ENCODE measurements around the gene EIF4E. TPM values are rescaled to one million over a fixed set of nuclear protein-coding genes. Genes with fewer than 3 reads are reported as not detected.
"Not testable (repeated sequence)": the region's sequence is repeated elsewhere in the genome, so short reads cannot be mapped to it uniquely, and the experiment has no call there.

Gene EIF4E
- total RNA-seq, 1 experiment from 2014 or later = 110 TPM

DNA sequence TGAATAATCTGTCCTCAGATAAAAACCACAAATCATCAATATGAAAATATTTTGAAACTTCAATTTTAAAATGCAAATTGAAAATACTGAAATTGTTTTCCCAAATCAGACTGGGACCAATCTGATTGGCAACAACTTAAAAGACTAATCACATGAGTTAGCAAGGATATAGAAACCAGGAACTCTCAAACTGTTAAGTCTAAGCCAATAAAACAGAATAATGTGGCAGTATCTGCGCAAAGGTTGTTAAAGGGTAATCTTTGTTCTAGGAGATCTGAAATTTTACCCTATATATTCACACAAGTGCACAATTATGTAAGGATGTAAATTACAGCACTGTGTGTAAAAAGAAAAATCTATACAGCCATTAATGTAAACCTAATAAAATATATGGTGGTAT is 29.7 kb downstream of the EIF4E start:
- in situ Hi-C loops (cut with HindIII; ENCODE audit: low pct_unique_long_range_greater_than_20kb, low sequenced_read_pairs) = no loop called here
- no peak for DNase-seq (ENCODE audit: low read depth)

DNA sequence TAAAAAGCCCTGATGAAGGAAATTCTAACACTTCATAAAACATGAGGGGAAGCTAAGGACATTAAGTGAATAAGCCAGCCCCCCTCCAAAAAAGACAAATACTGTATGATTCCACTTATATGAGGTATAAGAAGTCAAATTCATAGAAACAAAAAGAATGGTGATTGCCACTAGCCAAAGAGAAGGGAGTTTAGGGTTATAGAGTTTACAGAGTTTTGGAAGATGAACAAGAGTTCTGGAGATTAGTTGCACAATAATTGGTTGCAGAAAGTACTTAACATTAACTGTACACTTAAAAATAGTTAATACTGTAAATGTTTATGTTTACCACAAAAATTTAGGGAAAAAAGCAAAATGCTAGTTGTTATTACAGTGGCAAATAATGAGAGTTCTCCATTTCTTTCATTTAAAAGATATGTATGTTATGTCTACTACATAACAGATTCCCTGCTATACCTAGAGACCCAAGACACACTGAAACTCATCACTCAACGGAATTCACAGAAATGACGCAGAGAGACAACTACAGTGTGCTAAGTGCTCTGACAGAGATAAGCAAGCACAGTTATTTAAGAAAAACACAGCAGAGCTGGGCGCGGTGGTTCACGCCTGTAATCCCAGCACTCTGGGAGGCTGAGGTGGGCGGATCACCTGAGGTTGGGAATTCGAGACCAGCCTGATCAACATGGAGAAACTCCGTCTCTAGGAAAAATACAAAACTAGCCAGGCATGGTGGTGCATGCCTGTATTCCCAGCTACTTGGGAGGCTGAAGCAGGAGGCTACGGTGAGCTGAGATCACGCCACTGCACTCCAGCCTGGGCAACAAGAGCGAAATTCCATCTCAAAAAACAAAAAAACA is 37.2 kb downstream of the EIF4E start:
- no peak for DNase-seq (ENCODE audit: low read depth)
- in situ Hi-C loops (cut with HindIII; ENCODE audit: low pct_unique_long_range_greater_than_20kb, low sequenced_read_pairs) = no loop called here

DNA sequence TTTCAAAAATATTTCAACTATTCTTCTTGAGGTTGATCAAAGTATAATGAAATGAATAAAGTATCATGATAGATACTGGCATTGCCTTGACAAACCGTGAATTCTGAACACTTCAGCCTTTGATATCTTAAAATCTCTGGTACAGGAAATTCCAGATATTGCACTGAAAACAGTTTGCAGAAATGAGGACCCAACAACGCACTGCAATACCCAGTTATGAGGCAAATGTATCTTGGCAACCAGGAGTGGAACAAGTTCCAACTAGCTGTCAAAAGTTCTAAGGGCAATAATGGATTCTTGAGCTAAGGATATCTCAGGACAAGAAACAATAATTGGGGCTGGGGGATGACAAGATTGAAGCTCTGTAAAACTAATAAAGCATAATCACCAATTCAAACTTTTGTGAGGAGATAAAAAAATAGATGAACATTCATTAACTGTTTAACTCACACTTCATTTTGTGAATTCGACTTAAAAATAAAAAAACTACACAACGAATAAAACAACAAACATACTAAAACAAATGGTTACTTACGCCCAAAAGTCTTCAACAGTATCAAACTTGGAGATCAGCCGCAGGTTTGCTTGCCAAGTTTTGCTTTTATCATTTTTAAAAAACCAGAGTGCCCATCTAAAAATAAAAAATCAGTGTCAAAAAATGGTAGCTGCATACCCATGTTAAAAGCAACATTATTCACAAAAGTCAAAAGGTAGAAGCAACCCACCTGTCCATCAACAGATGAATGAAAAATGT is 38.1 kb downstream of the EIF4E start:
- DNase-seq (ENCODE audit: low read depth) = no peak
- in situ Hi-C loops (cut with HindIII; ENCODE audit: low pct_unique_long_range_greater_than_20kb, low sequenced_read_pairs) = no loop called here

DNA sequence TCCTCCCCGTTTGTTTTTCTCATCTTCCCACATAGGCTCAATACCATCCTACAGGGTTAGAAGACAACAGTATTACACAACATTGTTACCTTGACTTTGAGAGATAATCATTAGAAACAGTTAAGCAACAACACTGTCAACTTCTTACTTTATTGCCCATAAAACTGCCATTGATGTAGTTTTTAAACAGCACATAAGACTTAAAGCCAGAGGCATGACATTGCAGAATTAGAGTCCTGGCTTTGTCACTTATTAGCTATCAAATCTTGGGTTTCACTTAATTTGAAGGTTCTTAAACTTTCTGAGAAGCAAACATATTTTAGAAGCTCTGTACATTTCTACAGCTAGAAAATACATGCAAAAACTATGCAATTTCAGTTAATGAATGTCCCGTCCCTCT is 41.8 kb downstream of the EIF4E start:
- in situ Hi-C loops (cut with HindIII; ENCODE audit: low pct_unique_long_range_greater_than_20kb, low sequenced_read_pairs) = no loop called here
- DNase-seq (ENCODE audit: low read depth) = no peak

DNA sequence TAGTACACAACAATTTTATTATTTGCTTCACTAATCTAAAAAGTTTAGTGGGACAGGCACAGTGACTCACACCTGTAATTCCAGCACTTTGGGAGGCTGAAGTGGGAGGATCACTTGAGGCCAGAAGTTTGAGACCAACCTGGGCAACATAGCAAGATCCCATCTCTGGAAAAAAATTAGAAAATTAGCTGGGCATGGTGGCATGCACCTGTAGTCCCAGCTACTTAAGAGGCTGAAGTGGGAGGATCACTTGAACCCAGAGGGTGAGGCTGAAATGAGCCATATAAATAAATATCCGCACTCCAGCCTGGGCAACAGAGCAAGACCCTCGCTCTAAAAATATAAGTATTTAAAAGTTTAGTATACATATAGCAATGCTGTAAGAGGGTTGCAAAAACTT is 42.6 kb downstream of the EIF4E start:
- in situ Hi-C loops (cut with HindIII; ENCODE audit: low pct_unique_long_range_greater_than_20kb, low sequenced_read_pairs); DNase-seq (ENCODE audit: low read depth): not testable (repeated sequence)

DNA sequence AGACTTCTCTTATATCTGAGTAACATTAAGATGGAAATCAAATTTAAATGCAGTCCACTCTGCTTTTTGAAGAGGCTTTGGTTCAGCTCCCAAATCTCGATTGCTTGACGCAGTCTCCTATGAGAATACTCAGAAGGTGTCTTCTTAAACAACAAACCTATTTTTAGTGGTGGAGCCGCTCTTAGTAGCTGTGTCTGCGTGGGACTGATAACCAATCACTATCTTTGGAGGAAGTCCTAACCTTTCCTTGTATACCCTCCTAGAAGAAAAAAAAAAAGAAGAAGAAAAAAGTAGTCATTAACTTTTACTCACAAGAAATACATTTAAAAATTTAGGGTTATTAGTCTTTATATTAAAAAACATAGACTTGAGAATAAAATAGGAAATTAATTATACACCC is 48.0 kb downstream of the EIF4E start:
- in situ Hi-C loops (cut with HindIII; ENCODE audit: low pct_unique_long_range_greater_than_20kb, low sequenced_read_pairs) = not testable (repeated sequence)

DNA sequence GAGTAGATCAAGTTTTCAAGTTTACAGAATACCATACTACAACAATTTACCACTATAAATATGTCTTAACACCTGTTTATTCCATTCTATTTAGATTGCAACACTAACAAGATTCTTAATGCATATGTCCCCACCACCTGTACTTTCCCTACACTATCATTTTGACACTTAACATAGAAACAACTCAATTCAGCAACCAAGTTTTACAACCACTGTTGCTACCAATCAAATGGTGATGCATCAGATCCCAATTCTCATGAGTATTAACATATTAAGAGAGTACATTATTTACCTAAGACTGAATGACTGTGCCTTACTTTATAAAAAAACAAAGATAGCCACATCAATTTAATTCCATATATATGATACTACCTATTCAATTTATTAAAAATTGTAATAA is 49.4 kb downstream of the EIF4E start:
- in situ Hi-C loops (cut with HindIII; ENCODE audit: low pct_unique_long_range_greater_than_20kb, low sequenced_read_pairs) = no loop called here

More for the DNA sequence above, 48.0 kb downstream of the EIF4E start:
- DNase-seq (ENCODE audit: low read depth) = not testable (repeated sequence)

DNA sequence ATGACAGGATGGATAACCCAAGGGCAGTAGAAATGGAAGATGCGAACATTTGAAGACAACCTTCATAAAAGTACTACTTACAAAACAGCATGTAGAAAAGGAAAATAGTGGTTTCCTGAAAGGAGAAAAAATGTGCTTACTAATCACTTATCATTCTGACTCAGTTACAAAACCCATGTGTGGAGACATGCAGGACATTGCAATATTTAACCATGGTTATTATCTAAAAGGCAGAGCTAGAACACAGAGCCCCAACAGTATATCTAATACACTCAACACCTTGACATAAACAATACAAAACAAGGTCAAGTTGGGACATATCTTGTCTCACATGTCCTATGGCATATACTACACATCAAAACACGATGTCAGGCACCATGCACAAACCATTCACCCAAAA is 55.9 kb downstream of the EIF4E start:
- in situ Hi-C loops (cut with HindIII; ENCODE audit: low pct_unique_long_range_greater_than_20kb, low sequenced_read_pairs) = no loop called here
- DNase-seq (ENCODE audit: low read depth) = no peak

More for the DNA sequence above, 49.4 kb downstream of the EIF4E start:
- no peak for DNase-seq (ENCODE audit: low read depth)

DNA sequence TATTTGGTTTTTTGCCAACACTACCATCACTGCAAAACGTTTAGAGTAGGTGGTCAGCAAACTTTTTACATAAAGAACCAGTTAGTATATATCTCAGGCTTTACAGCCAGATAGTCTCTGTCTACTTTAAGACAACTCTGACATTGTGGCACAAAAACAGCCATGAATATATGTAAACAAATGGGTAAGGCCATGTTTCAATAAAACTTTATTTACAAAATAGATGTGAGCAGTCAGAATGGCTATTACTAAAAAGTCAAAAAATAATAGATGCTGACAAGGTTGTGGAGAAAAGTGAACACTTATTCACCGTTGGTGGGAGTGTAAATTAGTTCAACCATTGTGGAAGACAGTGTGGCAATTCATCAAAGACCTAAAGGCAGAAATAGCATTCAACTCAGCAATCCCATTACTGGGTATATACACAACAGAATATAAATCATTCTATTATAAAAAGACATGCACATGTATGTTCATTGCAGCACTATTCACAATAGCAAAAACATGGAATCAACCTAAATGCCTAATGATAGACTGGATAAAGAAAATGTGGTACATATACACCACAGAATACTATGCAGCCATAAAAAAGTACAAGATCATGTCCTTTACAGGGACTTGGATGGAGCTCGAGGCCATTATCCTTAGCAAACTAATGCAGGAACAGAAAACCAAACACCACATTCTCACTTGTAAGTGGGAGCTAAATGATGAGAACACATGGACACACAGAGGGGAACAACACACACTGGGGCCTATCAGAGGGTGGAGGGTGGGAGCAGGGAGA is 56.6 kb downstream of the EIF4E start:
- DNase-seq (ENCODE audit: low read depth); in situ Hi-C loops (cut with HindIII; ENCODE audit: low pct_unique_long_range_greater_than_20kb, low sequenced_read_pairs): not testable (repeated sequence)

DNA sequence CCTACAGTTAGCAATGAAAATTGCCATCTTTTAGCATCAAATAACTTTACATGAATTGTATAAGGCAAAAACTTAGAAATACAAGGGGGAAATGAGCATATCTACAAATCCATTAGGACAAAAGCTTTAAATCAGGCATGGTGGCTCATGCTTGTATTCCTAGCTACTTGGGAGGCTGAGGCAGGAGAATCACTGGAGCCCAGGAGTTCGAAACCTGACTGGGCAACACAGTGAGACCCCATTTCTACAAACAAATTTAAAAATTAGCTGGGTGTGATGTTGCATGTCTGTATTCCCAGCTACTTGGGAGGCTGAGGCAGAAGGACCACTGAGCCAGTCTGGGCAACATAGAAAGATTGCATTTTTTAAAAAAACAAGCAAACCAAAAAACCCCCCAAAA is 61.3 kb downstream of the EIF4E start:
- DNase-seq (ENCODE audit: low read depth) = no peak
- in situ Hi-C loops (cut with HindIII; ENCODE audit: low pct_unique_long_range_greater_than_20kb, low sequenced_read_pairs) = no loop called here

DNA sequence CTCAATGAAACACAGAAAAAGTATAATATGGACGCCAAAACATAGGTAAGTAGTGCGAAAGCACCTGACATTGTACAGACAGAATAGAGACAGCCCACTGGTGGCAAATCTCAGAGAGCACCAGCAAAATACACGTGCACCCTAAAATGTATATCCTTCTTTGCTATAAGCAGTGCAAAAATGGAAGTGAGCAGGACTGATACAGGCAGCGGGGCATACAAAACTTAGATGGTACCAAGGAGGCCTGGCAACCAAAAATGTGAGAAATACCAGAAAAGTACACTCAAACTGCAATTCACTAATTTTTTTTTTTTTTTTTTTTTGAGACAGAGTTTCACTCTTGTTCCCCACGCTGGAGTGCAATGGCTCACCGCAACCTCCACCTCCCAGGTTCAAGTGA is 63.9 kb downstream of the EIF4E start:
- in situ Hi-C loops (cut with HindIII; ENCODE audit: low pct_unique_long_range_greater_than_20kb, low sequenced_read_pairs) = no loop called here
- DNase-seq (ENCODE audit: low read depth) = no peak

DNA sequence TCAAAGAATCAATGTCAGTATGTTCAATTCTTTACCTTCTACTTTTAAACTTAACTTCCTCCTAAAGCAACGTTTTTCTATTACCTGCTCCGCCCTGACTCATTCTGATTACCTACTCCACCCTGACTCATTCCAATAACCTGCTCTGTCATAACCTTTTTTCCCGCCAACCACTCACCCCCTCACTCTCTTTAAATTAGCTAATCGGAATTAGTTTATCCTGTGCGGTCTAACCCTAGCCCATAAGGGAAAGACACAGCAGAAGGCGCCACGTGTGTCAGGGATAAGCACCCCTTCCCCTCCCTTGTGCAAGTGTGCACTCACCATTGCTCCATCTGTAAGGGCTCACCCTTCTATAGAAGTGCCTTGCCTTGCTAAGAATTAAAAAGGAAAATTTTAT is 64.4 kb downstream of the EIF4E start:
- DNase-seq (ENCODE audit: low read depth) = no peak
- in situ Hi-C loops (cut with HindIII; ENCODE audit: low pct_unique_long_range_greater_than_20kb, low sequenced_read_pairs) = no loop called here

DNA sequence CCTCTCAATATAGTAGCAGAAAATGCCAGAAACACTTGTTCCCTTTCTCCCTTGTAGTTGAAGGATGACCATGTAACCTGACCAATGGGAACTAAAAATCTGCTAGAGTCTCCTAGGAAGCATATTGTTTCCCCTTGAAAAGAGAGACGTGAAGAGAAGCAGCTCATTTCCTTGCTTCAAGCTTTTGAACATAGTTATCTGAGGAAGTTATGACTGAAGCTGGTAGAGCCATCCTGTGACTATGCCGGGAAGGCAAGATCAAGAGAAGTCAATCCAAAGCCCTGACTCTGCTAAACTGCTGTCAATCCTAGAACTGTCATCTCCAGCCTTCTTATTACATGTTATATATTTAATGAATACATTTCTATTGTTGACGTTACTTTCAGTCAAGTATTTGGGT is 66.6 kb downstream of the EIF4E start:
- no peak for DNase-seq (ENCODE audit: low read depth)
- in situ Hi-C loops (cut with HindIII; ENCODE audit: low pct_unique_long_range_greater_than_20kb, low sequenced_read_pairs) = no loop called here

DNA sequence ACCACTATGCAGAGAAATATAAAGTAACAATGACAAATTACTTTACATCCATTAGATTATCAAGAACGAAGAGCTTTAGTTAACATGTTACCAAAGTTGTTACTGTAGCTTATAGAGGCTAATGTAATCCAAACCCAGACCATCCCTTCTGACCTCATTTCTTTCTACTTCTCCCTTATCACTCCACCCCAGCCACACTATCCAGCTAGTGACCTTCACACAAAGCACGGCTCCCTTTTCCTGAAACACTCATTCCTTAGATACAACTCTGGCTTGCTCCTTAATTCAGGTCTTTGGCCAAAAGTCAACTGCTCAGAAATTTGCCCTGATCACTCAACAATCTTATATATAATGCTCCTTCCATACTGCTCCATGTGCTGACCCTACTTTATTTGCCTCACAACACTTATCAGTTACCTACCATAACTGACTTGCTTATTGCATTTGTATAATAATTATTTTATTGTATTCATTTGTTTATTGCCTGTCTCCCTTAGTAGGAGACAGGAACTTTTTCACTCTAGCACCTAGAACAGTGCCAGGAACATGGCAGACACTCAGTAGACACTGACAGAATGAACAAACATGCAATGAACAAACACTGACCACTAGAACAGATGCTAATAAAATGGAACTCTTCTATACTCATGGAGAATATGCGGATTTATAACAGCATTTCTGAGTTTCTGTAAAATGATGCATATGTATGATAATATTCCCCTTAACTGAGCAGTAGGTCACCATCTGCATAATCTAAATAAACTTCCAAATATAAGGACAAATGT is 67.6 kb downstream of the EIF4E start:
- in situ Hi-C loops (cut with HindIII; ENCODE audit: low pct_unique_long_range_greater_than_20kb, low sequenced_read_pairs) = no loop called here

DNA sequence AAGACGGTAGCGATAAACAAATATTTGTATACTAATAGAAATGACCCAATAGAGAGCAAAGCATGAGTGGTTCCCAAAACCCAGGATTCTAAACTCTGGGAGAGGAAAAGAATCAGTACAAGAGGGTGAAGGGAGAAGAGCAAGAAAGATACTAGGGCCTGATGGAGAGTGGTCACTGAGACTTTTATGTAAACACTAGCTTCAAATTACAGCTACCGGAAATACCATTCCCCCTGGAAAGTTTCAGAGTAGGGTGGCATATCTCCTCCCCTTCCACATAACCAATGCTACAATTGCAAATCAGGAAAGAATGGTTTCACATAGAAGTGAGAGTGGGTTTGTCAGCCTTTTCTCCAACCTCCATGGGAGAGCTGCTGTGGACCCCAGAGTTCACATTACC is 77.1 kb downstream of the EIF4E start:
- in situ Hi-C loops (cut with HindIII; ENCODE audit: low pct_unique_long_range_greater_than_20kb, low sequenced_read_pairs) = no loop called here
- no peak for DNase-seq (ENCODE audit: low read depth)

More for the DNA sequence above, 67.6 kb downstream of the EIF4E start:
- DNase-seq (ENCODE audit: low read depth) = no peak

DNA sequence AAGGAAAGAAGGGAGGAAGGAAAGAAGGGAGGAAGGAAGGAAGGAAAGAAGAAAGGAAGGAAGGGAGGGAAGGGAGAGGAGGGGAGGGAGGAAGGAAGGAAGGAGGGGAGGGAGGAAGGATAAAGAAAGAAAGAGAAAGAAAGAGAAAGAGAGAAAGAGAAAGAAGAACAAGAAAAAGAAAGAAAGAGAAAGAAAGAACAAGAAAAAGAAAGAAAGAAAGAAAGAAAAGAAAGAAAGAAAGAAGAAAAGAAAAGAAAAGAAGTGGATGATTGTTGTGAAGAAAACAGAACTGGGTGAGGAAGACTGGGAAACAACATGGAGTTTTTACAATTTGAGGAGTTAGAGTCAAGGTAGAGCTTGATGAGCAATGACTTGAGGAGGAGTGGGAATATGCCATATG is 78.0 kb downstream of the EIF4E start:
- in situ Hi-C loops (cut with HindIII; ENCODE audit: low pct_unique_long_range_greater_than_20kb, low sequenced_read_pairs) = no loop called here
- DNase-seq (ENCODE audit: low read depth) = no peak

DNA sequence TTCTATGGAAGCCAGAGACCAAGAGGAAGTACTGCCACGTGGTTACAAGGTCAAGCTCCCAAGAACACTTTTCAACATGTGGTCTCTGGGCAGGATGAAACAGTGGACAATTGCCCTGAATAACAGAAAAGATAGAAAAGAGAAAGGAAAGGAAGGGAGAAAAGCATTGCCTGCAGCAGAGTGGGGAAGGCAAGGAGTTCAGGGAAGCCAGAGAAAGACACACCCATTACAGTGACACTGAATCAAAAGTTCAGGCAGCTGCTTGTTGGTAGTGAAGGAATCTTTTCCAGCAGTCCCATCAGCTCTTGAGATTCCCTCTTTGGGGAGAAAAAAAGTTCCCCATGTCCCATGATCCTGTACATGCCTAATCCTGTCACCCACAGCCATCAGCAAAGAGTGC is 80.5 kb downstream of the EIF4E start:
- DNase-seq (ENCODE audit: low read depth) = no peak
- in situ Hi-C loops (cut with HindIII; ENCODE audit: low pct_unique_long_range_greater_than_20kb, low sequenced_read_pairs) = no loop called here

DNA sequence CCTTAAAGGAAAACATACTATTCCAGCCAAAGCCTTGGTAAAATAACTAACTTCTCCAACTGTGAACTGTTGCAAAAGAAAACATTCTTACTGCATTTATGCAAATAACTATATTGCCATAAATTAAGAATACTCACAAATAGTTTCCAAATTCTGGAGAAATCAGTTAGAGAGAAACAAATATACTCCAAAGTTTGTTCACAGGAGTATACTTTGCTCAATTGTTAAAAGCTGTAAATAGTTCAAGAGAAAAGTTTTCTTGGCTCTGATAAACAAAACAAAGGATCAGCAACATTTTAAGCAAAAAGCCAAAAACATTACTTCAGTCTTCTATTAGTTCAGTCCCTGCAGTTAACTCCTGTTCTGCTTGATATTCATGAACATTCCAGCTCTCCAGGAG is 83.0 kb downstream of the EIF4E start:
- in situ Hi-C loops (cut with HindIII; ENCODE audit: low pct_unique_long_range_greater_than_20kb, low sequenced_read_pairs) = no loop called here
- DNase-seq (ENCODE audit: low read depth) = peak; percentile 17
